ENCODE data around the gene UNC50.
"Not testable (repeated sequence)": the region's sequence is repeated elsewhere in the genome, so short reads cannot be mapped to it uniquely, and the experiment has no call there.

The UNC50 gene

DNA sequence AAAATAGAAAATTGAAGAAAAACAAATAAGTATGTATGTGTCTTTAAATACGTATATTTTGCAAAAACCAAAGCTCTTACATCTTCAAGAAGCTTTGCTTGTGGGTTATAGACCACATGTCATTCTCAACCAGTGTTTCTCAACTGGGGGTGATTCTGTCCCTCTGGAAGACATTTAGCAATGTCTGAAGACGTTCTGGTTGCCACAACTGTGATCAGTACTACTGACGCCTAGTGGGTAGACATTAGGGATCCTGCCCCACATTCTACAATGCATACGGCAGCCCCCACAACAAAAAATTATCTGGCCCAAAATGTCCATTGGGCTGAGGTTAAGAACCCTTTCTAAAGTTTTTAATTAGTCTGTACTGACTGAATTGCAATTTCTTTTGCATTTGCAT lies 48.4 kb downstream of the UNC50 start:
- DNase-seq (ENCODE audit: low read depth) = no peak
- TF ChIP-seq, protein P1, sequence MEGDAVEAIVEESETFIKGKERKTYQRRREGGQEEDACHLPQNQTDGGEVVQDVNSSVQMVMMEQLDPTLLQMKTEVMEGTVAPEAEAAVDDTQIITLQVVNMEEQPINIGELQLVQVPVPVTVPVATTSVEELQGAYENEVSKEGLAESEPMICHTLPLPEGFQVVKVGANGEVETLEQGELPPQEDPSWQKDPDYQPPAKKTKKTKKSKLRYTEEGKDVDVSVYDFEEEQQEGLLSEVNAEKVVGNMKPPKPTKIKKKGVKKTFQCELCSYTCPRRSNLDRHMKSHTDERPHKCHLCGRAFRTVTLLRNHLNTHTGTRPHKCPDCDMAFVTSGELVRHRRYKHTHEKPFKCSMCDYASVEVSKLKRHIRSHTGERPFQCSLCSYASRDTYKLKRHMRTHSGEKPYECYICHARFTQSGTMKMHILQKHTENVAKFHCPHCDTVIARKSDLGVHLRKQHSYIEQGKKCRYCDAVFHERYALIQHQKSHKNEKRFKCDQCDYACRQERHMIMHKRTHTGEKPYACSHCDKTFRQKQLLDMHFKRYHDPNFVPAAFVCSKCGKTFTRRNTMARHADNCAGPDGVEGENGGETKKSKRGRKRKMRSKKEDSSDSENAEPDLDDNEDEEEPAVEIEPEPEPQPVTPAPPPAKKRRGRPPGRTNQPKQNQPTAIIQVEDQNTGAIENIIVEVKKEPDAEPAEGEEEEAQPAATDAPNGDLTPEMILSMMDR (IDR thresholded peaks at IDR 0.05; ENCODE audit: low read depth, low read length, missing control alignments) = no peak
- no peak overlapping the region for H3K4me3 ChIP-seq (ENCODE audit: low read depth, low read length)
- in situ Hi-C loops (cut with HindIII; ENCODE audit: low sequenced_read_pairs) = loop anchor here (25.0 kb wide), 1 partner anchor 181 kb away; no protein-coding TSS in a partner anchor

DNA sequence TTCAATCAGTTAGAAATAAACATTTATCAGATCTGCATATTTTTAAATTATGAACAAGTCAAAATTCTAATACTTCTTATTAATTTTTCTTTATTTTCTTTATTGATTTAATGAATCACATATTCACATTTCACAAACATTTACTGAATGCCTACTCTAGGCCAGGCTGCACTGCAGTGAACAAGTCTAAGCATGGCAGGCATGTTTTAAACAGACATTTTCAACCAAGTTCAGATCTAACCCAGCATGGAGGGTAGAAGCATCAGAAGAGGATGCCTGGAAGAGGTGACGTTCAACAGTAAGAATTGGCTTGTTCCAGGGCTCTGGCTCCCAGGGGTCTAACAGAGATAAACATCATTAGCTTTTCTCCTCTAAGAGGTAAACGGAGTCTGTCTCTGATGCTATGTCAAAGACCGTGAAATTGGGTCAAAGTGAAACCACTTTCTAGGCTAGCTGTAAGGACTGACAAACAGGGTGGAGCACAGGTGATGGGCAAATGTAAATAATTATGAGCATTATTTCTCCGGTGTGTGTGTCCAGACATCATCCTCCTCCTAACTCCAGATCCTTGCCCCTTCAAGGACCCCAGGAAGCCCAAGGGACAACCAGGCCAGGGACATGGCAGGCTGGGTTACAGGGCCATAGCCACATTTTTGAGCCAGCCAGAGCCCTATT lies 50.6 kb downstream of the UNC50 start:
- in situ Hi-C loops (cut with HindIII; ENCODE audit: low sequenced_read_pairs) = loop anchor here (25.0 kb wide), 1 partner anchor 178 kb away; no protein-coding TSS in a partner anchor
- TF ChIP-seq, protein P1 (IDR thresholded peaks at IDR 0.05; ENCODE audit: low read depth, low read length, missing control alignments) = no peak
- H3K4me3 ChIP-seq (ENCODE audit: low read depth, low read length) = no peak overlapping the region
- DNase-seq (ENCODE audit: low read depth) = no peak

DNA sequence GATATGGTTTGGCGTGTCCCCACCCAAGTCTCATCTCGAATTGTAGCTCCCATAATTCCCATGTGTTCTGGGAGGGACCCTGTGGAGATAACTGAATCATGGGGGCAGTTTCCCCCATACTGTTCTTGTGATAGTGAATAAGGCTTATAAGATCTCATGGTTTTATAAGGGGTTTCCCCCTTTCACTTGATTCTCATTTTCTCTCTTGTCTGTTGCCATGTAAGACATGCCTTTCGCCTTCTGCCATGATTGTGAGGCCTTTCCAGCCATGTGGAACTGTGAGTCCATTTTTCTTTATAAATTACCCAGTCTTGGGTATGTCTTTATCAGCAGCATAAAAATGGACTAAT lies 51.1 kb downstream of the UNC50 start:
- not testable (repeated sequence) for H3K4me3 ChIP-seq (ENCODE audit: low read depth, low read length); DNase-seq (ENCODE audit: low read depth)
- in situ Hi-C loops (cut with HindIII; ENCODE audit: low sequenced_read_pairs) = loop anchor here (25.0 kb wide), 1 partner anchor 178 kb away; no protein-coding TSS in a partner anchor

DNA sequence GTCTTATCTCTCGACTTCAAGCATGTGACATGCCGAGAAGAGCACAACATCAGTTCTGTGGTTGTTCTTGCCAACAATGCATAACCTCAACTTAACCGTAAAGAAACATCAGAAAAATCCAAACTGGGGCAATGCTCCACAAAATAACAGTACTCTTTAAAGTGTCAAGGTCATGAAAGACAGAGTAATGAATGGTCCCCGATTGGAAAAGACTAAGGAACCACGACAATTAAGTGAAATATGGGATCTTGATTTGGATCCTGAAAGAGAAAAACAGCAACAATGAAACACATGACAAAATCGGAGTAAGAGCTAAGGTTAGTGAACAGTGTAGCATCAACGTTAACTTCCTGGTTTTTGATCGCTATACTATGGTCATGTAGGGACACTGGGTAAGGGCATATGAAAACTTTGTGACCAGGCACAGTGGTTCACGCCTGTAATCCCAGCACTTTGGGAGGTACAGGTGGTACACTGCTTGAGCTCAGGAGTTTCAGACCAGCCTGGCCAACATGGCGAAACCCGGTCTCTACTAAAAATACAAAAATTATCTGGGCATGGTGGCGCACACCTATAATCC lies 55.2 kb downstream of the UNC50 start:
- in situ Hi-C loops (cut with HindIII; ENCODE audit: low sequenced_read_pairs) = loop anchor here (25.0 kb wide), 1 partner anchor 174 kb away; no protein-coding TSS in a partner anchor
- no peak for DNase-seq (ENCODE audit: low read depth)
- TF ChIP-seq, protein P1 (IDR thresholded peaks at IDR 0.05; ENCODE audit: low read depth, low read length, missing control alignments) = no peak
- H3K4me3 ChIP-seq (ENCODE audit: low read depth, low read length) = no peak overlapping the region

DNA sequence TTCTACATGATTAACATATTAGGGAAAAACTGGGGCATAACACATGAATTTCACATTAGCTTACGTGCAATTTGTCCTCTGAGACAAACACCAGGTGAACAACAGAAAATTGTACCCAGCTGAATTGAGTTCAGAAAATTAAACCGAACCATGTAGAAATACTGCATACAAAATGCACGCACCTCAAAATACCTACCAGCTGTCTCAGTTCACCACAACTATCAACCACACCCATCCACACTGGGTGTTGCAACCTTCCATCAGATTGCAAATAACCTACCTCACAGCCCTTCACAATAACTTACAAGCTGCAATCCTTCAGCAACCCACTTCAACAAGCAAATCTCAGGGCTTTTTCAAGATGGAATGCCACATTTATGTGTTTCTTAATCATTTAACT lies 55.9 kb downstream of the UNC50 start:
- DNase-seq (ENCODE audit: low read depth) = no peak
- no peak overlapping the region for H3K4me3 ChIP-seq (ENCODE audit: low read depth, low read length)
- in situ Hi-C loops (cut with HindIII; ENCODE audit: low sequenced_read_pairs) = loop anchor here (25.0 kb wide), 1 partner anchor 173 kb away; no protein-coding TSS in a partner anchor
- TF ChIP-seq, protein P1 (IDR thresholded peaks at IDR 0.05; ENCODE audit: low read depth, low read length, missing control alignments) = no peak

DNA sequence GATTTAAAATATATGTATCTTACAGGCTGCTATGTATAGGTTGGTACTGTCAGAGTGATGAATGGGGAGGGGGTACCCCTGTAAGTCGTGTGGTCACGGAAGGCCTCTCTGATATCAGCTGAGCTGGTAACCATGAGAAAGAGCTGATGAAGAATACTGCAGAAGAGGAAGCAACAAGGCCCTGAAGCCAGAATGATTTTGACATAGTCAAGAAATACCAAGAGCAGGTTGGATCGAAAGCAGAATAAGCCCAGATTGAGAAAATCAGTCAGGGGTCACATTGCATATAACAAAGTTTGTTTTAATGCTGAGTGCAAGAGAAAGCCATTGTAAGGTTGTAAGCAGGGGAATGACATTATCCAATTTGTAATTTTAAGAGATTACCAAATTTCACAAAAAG lies 57.3 kb downstream of the UNC50 start:
- DNase-seq (ENCODE audit: low read depth) = no peak
- in situ Hi-C loops (cut with HindIII; ENCODE audit: low sequenced_read_pairs) = loop anchor here (25.0 kb wide), 1 partner anchor 172 kb away; no protein-coding TSS in a partner anchor
- no peak overlapping the region for H3K4me3 ChIP-seq (ENCODE audit: low read depth, low read length)
- TF ChIP-seq, protein P1 (IDR thresholded peaks at IDR 0.05; ENCODE audit: low read depth, low read length, missing control alignments) = no peak

Data from astrocyte of the cerebellum (primary cell).